ENCODE results near the gene IQCN. TPM values are rescaled to one million over a fixed set of nuclear protein-coding genes. Genes with fewer than 3 reads are reported as not detected.
"Not testable (repeated sequence)": the region's sequence is repeated elsewhere in the genome, so short reads cannot be mapped to it uniquely, and the experiment has no call there.

The IQCN gene
- total RNA-seq, 1 donor from 2014 or later: 2.4 TPM

GRCh38 chr19:18218600-18218999, 55.7 kb downstream of the IQCN start:
- DNase-seq (ENCODE audit: extremely low read depth, low read depth, low spot score): no peak

GRCh38 chr19:18218159-18218558, 56.1 kb downstream of the IQCN start:
- no peak for DNase-seq (ENCODE audit: extremely low read depth, low read depth, low spot score)

- no peak for DNase-seq (ENCODE audit: extremely low read depth, low read depth, low spot score)
These were observed 57.5 kb downstream of the IQCN start for GRCh38 chr19:18216789-18217188.

- no peak for DNase-seq (ENCODE audit: extremely low read depth, low read depth, low spot score)
These were observed 59.3 kb downstream of the IQCN start for GRCh38 chr19:18214779-18215433.

GRCh38 chr19:18211683-18212082, 62.6 kb downstream of the IQCN start:
- no peak for DNase-seq (ENCODE audit: extremely low read depth, low read depth, low spot score)

- DNase-seq (ENCODE audit: extremely low read depth, low read depth, low spot score): not testable (repeated sequence)
These were observed 64.3 kb downstream of the IQCN start for GRCh38 chr19:18209912-18210311.

- no peak for DNase-seq (ENCODE audit: extremely low read depth, low read depth, low spot score)
These were observed 65.9 kb downstream of the IQCN start for GRCh38 chr19:18208098-18208951.

Other genes with a start within 250 kb of the IQCN start
- 0.12 and 0.19 TPM in 2 replicates for gene IL12RB1, start 187.5 kb downstream of the IQCN start, total RNA-seq
- gene MAST3, start 176.7 kb downstream of the IQCN start, total RNA-seq: 7.9 and 8.3 TPM in 2 replicates
- 17.4 and 27.1 TPM in 2 replicates for gene PIK3R2, start 121.3 kb downstream of the IQCN start, total RNA-seq
- gene IFI30, start 100.6 kb downstream of the IQCN start, total RNA-seq: 13.4 and 21.0 TPM in 2 replicates
- 30.7 and 36.3 TPM in 2 replicates for gene MPV17L2, start 81.2 kb downstream of the IQCN start, total RNA-seq
- gene RAB3A, start 70.4 kb downstream of the IQCN start, total RNA-seq: 2.6 and 4.1 TPM in 2 replicates
- gene PDE4C, start 48.0 kb downstream of the IQCN start, total RNA-seq: 0.58 TPM in 1 of 2 replicates, not detected in the other
- 212 and 428 TPM in 2 replicates for gene JUND, start 7.2 kb upstream of the IQCN start, total RNA-seq
- 201 and 204 TPM in 2 replicates for gene LSM4, start 48.6 kb upstream of the IQCN start, total RNA-seq
- 18.6 and 26.5 TPM in 2 replicates for gene PGPEP1, start 66.1 kb upstream of the IQCN start, total RNA-seq
- 429 and 528 TPM in 2 replicates for gene GDF15, start 111.7 kb upstream of the IQCN start, total RNA-seq
- gene LRRC25, start 123.2 kb upstream of the IQCN start, total RNA-seq: not detected in 2 replicates
- gene SSBP4, start 144.9 kb upstream of the IQCN start, total RNA-seq: 180 and 184 TPM in 2 replicates
- 50.9 and 57.2 TPM in 2 replicates for gene ISYNA1, start 163.7 kb upstream of the IQCN start, total RNA-seq
- gene ELL, start 247.6 kb upstream of the IQCN start, total RNA-seq: 13.6 and 18.3 TPM in 2 replicates

Data from glomerular endothelial cell (primary cell).